Stimulated activated CD8-positive, alpha-beta memory T cell treated with anti-CD3 and anti-CD28 coated beads, Interleukin-12 subunit alpha, Interleukin-12 subunit beta, amount 100 ng/mL, for 24 hours (primary cell): ENCODE measurements around the gene TBL3.
"Not testable (repeated sequence)": the region's sequence is repeated elsewhere in the genome, so short reads cannot be mapped to it uniquely, and the experiment has no call there.

Experiments
- DNase-seq: peaks from one replicate; pipeline ENCODE4 v3.0.0-alpha.2; 2020; ENCODE audit errors: extremely low read depth

TBL3 gene

DNA sequence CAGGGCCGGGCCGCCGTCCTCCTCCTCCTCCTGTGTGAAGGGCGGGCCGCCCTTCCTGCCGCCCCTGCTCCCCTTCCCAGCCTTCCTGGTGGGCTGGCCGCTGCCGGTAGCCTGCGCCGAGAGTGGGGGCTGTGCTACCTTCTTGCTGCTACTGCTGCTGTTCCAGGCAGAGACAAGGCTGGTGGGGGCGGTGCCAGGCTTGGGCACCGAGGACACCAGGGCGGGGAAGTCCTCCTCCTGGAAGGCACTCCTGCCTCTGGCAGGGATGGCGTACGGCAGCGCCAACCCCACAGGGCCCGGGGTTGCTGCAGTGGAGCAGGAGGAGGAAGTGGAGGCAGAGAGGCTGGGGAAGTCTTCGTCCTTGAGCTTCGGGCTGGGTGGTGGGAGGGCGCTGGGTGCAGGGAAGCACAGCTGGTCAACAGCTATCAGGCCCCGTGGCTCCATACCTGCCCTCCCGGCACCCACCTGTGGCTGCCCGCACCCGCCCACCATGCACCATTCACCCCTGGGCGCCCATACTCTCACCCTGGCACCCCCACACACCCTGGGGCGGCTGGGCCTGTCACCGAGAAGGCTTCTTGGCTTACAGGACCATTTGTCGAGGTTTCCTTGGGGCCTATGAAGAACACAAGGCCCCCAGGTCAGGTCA is 28.1 kb downstream of the TBL3 start:
- DNase-seq, result no peak

DNA sequence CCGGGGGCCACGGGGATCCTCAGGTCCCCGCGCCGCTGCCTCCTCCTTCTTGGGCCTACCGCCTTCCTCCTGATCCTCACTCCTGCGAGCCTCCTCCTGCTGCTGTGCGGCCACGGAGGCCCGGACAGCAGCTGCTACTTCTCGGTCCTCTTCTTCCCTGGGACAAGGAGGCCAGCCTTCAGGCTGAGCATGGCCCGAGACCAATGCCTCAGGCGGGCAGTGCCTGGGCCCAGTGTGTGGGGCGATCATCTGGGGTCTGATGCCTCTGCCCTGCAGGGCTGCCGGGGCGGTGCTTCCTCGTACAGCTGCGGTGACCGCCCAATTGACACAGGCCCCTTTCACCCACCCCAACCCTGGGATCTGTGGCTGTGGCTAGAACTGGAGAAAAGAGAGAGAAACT is 29.2 kb downstream of the TBL3 start:
- DNase-seq, result no peak

DNA sequence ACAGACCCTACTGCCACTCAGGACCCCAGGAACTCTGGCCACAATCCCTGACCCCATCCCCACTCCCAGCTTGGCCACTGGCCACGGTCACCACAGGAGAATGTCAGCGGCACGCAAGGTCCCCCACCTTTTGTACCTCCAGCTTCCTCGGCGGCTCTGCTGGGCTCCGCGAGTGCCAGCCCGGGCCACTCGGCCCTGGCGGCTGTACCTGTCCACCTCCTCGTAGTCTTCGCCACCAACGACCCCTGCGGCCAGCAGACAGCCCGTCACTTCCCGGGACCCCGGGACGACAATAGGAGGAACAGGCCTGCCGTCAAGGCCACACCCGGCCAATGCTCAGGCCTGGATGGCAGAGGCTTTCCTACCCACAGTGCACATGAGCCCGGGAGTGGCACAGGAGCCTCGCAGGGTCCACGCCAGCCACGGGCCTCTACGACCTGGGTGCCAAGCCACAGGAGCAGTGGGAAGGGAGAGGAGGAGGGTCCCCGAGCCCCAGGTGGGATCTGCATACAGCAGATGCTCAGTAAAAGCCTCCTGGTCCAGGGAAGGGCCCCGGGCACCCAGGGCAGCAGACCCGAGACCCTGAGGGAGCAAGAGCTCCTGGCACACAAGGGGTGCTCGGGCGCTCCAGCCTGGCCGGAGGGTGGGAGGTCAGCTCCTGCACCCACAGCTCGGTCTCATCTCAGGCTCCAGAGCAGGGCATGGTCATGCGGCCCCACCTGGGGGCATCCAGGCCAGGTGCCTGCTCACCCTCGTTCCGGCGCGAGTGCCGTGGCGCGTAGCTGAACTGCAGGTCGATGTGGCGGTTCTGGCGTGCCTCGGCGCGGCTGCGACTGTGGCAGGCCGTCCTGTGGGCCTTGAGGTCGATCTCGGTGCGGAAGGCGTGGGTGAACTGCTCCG is 29.9 kb downstream of the TBL3 start:
- no peak for DNase-seq

DNA sequence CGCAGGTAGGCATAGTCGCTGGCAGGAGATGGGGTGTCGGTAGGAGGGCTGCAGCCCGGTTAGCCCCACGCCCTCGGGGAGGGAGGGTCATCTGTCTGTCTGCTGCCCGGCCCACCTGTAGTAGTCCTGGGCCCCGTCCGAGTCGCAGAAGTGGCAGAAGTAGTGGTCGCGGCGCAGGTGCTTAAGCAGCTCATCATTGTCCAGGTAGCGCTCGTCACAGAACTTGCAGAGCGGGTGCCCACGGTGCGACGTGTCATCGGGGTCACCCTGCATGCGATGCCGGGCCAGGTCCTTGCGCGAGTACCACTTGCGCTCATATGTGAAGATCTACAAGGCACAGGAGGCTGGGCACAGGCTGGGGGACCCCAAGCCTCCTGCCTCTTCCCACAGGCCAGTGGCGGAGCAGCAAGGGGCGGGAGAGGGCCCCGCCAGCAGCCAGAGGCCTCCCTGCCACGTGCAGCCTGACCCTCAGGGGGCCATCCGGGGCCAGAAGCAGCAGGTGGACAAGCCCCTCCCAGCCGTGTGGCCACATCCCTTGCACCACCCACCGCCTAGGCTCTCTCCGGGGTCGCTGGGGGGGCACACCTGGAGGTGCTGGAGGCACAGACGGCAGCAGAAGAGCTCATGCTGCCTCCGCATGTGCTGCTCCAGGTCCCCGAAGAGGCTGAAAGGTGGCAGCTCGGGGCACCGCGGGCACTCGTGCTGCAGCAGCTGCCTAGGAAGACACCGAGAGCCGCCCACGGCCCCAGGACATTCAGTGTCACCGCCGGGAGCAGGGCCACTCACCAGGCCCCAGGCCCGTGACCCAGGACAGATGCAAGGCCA is 30.8 kb downstream of the TBL3 start:
- no peak for DNase-seq

DNA sequence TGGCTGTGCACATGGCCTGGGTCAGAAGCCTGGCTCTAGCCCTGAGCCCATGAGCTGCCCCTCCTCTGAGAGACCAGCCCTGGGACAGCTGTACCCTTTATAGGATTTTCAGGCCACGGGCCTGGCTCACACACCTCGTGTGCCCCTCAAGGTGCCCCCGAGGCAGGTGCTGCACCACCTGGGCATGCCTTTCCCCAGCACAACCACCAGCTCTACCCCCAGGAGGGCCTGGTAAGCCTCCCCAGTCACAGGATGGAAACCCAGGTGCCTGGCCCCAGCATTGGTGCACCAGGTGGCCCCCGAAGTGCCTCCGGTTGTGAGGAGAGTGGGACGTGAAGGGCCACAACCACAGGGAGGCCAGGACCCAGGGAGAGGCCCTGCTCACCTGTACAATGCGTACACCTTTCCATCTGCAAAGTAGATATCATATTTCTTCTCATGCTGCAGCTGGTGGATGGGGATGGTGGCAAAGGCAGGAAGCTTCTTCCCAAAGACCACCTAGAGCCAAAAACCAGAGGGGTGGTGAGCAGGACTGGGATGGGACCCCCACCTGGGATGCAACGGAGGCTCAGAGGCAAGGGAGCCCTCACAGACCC is 31.5 kb downstream of the TBL3 start:
- no peak for DNase-seq

DNA sequence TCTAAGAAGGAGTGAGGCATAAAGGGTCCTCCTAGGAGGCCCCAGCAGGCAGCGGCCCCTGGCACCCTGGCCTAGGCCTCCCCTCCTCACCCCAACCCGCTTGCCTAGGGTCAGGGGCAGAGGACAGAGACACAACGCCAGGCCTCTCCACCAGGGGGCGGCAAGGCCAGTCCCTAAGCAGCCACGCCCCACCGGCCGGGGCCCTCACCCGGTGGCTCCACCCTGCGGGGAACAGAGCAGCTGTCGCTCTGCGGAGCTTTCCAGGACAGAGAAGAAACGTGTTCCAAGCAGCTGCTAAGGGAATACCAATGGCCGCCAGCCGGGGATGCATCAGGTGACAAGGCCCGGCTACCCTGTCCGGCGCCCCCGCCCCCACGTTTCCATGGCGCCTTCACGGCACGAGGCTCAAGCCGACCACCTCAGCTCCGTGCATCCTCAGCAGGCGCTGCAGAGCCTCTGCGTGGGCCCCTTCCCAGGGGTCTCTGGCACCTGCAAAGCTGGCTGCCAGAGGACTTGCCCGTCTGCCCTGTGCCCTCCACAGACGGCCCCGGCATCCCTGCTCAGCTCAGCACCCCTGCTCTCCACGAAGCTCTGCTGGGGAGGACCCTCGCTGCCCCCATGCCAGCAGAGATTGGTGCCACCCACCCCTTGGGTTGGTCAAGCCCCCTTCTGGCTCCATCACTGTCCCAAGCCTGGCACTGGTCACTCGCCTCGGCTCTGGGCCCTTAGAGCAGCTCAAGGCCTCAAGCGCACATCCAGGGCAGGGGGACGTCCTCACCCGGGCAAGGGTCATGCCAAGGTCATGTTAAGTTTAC is 32.2 kb downstream of the TBL3 start:
- peak; percentile 66 for DNase-seq

DNA sequence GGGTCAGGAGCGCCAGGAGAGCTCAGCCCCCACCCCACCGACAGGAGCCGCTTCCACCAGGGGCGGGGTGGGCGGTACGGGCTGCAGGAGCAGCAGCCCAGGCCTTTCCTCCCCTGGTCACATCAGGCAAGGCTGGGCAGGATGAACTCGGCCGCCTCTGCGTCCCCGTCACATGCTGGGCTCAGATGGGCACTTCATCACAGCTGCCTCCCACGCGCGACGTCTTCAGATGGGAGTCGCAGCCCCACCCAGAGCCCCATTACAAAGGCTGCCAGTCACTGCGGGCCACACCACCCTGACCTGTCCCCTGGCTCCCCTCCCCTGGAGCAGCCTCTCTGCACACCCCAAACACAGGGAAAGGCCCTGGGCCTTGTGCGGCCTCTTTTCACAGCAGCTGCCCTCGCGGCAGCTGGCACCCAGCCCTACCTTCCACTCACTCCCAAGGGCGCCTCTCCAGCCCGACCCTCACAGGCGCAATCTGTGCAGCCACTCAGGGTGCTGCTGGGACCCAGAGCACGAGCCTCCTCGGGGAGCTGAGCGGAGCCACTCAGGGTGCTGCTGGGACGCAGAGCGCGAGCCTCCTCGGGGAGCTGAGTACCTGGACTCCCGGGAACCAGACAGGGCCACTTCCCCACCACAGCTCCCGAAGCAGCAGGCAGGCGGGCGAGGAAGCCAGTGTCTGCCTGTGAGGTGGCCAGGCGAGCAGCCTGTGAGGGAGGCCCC is 33.1 kb downstream of the TBL3 start:
- DNase-seq, result no peak

DNA sequence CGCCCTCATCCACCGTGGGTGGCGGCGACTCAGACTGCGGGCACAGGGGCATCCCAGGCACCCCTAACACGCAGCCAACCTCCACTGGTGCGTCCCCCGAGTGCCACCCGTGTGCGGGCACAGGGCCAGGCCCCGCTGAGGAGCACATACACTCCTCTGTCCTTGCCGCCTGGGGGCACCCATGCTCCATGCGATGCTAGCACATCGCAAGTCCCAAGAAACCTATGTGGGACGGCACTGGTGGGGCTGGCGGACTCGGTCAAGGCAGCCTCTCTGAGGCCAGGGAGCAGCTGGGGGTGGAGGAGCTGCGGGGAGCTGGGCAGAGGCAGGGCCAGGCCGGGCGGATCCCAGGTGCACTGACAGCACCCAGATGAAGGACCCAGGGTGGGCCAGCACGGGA is 33.8 kb downstream of the TBL3 start:
- DNase-seq, result no peak

DNA sequence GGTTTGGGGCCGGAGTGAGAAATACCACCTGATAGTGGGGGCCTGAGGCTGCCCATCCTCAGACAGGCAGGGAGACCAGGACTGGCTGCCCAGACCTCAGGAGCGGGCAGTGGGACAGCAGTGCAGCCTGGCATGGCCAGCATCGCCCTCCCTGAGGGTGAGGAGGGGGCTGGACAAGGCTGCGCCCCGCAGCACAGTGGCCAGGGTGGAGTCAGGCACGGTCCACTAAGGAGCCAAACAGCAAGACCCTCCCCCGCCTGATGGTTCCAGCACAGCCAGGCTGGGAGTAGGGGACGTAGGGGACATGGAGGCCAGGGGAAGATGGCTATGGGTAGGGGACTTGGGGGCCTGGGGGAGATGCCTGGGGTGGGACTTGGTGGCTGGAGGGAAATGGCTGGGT is 34.5 kb downstream of the TBL3 start:
- no peak for DNase-seq

DNA sequence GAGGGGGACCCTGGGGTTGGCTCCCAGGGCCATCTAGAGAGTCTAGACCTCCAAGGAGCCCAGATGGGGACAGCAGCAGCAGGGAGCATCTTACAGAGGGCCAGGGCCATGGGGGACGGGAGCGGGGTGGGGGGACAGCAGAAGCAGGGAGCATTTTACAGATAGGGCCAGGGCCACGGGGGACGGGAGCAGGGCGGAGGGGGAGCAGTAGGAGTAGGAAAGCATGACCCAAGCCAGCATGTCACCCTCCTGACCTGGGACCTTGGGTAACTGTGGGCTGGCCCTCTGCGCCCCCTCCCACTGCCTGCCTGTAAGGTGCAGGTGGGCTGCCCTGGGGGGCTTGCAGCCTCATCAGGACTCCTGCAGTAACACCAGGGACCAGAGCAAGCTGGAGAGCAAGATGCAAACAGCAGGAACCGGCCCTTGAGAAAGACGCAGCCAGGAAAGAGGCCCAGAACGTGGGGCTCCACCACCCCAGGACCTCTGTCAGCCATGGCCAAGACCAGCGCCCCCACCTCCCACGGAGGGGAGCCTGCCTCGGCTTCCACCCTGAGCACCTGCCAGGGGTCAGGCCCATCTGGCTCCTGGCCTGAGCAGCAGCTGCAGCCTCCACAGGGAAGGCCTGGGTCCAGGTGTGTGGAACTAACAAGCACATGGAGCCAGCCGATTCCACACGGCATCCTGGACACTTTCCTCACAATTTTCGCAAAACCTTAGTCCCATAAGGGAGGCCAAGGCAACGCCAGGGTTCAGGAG is 35.4 kb downstream of the TBL3 start:
- no peak for DNase-seq

DNA sequence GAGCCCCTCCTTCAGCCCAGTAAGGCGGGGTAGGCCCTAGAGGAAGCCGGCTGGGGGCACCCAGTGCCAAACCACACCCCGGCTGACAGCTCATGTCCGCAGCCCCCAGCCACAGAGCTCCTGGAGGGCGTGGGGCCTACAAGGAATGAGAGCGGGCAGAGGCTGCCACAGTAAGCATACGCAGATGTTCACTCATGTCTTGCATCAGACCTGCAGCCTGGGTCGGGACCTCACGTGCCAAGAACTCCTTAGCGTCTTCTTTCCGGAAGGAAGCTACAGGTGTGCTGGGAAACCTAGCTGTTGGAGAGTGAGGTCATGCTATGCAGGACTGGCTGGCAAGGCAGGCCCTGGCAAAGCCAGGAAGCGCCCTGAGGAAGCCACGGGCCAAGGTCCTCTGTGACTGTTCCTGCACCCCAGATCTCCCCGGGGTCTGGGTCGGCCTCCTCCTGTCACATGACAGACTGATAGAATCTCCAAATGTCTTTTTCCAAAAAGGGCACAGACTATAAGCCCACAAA is 36.2 kb downstream of the TBL3 start:
- DNase-seq, result no peak

DNA sequence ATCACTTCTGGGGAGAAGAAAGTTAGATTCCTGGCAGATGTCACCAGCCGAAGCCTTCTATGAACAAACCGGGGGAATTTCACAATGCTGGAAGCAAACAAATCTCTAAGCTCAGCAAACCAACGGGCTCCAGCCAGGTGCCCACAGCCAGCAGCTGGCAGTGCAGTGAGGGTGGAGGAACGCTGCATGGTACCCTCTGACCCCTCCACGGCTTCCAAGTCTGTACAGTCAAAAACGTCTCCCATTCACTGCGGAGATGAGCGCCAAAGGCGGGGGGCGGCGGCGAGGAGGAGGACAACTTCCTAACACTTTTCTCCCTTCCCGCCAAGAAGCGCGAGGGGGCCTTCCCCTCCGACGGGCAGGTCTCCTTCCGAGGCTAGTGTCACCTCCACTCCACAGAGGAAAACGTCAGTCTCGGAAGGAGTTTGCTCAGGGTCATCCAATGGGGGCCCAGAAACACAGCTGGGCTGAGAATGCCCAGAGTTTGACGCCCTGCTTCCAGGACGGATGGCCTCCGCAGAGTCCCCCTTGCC is 36.8 kb downstream of the TBL3 start:
- DNase-seq, result no peak

DNA sequence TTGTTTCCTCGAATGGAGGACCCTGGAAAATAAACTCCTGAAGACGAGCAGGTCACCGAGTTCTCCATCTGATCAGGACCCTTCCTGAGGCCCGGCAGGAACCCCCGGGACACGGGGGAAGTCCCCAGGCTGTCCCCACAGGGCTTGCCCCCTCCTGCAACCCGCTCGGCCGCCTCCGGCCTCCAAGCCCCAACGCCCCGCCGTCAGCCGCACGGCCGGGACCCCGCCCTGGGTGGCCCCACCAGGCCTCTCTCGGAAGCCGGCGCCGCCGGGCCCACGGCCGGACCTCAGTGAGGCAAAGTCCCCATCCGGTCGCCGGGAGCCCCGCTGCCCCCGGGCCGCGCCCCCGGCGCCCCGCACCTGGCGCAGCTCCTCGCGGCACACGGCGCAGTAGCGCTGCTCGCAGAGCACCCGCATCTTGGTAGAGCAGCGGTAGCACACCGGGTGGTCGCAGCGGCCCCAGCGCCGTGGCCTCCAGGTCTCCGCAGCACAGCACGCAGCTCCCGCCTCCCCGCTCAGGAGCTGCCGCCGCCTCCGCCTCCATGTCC is 37.4 kb downstream of the TBL3 start:
- DNase-seq, result no peak

DNA sequence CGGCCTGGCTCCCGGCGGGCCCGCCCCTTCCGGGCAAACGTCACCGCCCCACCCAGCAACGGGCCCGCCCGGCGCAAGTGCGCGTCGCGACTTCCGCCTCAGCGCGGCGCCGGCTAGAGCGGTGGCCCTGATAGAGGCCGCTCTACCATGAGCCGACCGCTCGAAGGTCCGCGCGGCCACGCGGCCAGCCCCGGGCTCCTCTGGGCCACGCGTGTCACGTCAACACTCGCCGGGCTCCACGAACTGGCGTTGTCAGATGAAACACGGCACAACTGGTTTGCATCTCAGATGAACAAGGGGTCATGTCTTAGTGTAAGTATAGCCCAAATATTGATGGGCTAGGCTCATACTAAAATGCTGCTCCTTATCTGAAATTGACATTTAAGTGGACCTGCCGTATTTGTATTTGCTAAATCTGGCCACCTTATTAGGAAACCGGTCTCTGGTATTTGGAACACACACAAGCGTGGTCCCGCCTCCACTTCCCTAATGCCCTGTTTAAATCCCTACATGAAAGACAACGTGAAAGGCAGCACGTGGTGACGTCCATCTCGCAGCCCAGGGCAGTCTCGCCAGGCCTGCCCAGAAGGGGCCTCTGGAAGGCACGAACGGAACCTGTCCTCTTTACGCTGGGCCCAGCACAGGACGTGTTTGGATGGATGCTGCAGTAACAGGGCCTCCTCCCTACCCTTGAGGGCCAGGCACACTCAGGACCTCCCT is 38.1 kb downstream of the TBL3 start, which contains the start of gene ZNF598:
ZNF598 (minus strand) TSS at position 31 of the 720 bp plus-strand sequence.
- peak; percentile 60 for DNase-seq

DNA sequence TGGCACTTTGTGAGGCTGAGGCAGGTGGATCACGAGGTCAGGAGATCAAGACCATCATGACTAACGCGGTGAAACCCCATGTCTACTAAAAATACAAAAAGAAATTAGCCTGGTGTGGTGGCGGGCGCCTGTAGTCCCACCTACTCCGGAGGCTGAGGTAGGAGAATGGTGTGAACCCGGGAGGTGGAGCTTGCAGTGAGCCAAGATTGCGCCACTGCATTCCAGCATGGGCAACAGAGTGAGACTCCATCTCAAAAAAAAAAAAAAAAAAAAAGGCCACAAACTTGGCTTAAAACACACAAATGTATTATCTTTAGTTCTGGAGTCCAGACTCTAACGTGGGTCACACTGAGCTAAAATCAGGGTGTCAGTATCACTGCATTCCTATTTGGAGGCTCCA is 39.9 kb downstream of the TBL3 start:
- DNase-seq, result not testable (repeated sequence)

DNA sequence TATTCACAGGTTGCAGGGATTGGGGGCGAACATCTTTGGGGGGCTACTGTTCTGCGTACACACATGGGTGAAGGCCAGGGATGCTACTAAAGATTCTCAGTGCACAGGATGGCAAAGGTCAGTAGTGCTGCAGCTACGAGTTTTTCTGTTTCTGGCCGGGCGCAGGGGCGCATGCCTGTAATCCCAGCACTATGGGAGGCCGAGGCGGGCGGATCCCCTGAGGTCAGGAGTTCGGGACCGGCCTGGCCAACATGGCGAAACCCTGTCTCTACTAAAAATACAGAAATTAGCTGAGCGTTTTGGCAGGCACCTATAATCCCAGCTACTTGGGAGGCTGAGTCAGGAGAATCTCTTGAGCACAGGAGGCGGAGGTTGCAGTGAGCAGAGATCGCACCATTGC is 41.7 kb downstream of the TBL3 start:
- DNase-seq, result no peak

DNA sequence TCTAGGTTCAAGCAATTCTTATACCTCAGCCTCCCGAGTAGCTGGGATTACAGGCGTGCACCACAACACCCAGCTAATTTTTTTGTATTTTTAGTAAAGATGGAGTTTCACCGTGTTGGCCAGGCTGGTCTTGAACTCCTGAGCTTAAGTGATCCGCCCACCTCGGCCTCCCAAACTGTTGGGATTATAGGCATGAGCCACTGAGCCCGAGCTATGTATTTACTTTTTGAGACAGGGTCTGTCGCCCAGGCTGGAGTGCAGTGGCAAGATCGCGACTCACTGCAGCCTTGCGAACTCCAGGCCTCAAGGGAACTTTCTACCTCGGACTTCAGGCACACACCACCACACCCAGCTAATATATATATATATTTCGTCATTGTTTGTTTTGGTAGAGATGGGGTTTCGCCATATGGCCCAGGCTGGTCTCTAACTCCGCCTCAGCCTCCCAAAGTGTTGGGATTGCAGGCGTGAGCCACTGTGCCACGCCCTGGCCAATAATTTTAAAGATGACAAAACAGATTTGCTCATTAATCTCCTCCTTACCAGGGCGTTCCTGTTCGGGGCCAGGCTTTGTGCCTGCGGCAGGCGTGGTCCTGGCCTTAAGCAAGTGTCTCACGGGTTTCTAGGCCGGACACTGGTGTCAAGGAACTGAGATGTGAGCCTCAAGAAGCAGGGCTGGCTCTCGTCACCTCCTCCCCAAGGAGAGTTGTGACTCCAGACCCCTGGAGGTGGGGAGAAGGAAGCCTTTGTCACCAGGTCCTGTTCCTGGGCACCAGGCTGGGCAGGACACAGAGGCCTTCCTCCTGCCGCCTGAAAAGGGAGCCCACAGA is 43.5 kb downstream of the TBL3 start:
- no peak for DNase-seq

DNA sequence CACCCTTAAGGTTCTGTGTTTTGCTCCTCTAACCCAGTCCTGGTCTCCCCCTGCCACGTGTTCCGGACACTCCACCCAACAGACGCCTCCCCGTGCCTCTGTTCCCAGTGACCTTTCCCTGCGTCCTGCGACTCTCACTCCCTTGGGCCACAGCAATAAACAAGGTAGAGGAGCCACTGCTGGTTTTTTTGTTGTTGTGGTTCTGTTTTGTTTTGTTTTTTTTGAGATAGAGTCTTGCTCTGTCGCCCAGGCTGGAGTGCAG is 44.0 kb downstream of the TBL3 start:
- no peak for DNase-seq
